ENCODE results near the gene ADAMTS12.

The ADAMTS12 gene

GRCh38 chr5:33850100-33850594 lies 41.6 kb downstream of the ADAMTS12 start:
- in situ Hi-C loops (cut with MboI; ENCODE audit: low sequenced_read_pairs): no loop called here

- in situ Hi-C loops (cut with MboI; ENCODE audit: low sequenced_read_pairs): no loop called here
Observed at GRCh38 chr5:33848554-33848953, 43.2 kb downstream of the ADAMTS12 start.

- in situ Hi-C loops (cut with MboI; ENCODE audit: low sequenced_read_pairs): no loop called here
Observed at GRCh38 chr5:33846851-33847250, 44.9 kb downstream of the ADAMTS12 start.

- in situ Hi-C loops (cut with MboI; ENCODE audit: low sequenced_read_pairs): no loop called here
Observed at GRCh38 chr5:33843579-33843978, 48.2 kb downstream of the ADAMTS12 start.

GRCh38 chr5:33842456-33842855 lies 49.3 kb downstream of the ADAMTS12 start:
- in situ Hi-C loops (cut with MboI; ENCODE audit: low sequenced_read_pairs): no loop called here

- in situ Hi-C loops (cut with MboI; ENCODE audit: low sequenced_read_pairs): no loop called here
Observed at GRCh38 chr5:33841891-33842290, 49.9 kb downstream of the ADAMTS12 start.

- in situ Hi-C loops (cut with MboI; ENCODE audit: low sequenced_read_pairs): no loop called here
Observed at GRCh38 chr5:33840927-33841547, 50.8 kb downstream of the ADAMTS12 start.

GRCh38 chr5:33837301-33837700 lies 54.5 kb downstream of the ADAMTS12 start:
- in situ Hi-C loops (cut with MboI; ENCODE audit: low sequenced_read_pairs): no loop called here

- in situ Hi-C loops (cut with MboI; ENCODE audit: low sequenced_read_pairs): no loop called here
Observed at GRCh38 chr5:33834334-33834733, 57.5 kb downstream of the ADAMTS12 start.

GRCh38 chr5:33833237-33833575 lies 58.6 kb downstream of the ADAMTS12 start:
- in situ Hi-C loops (cut with MboI; ENCODE audit: low sequenced_read_pairs): no loop called here

- in situ Hi-C loops (cut with MboI; ENCODE audit: low sequenced_read_pairs): no loop called here
Observed at GRCh38 chr5:33832404-33833236, 59.2 kb downstream of the ADAMTS12 start.

- in situ Hi-C loops (cut with MboI; ENCODE audit: low sequenced_read_pairs): no loop called here
Observed at GRCh38 chr5:33831041-33831440, 60.7 kb downstream of the ADAMTS12 start.

- in situ Hi-C loops (cut with MboI; ENCODE audit: low sequenced_read_pairs): no loop called here
Observed at GRCh38 chr5:33829430-33829829, 62.4 kb downstream of the ADAMTS12 start.

- in situ Hi-C loops (cut with MboI; ENCODE audit: low sequenced_read_pairs): no loop called here
Observed at GRCh38 chr5:33828626-33829308, 63.0 kb downstream of the ADAMTS12 start.

GRCh38 chr5:33827885-33828284 lies 63.9 kb downstream of the ADAMTS12 start:
- in situ Hi-C loops (cut with MboI; ENCODE audit: low sequenced_read_pairs): no loop called here

GRCh38 chr5:33827018-33827707 lies 64.6 kb downstream of the ADAMTS12 start:
- in situ Hi-C loops (cut with MboI; ENCODE audit: low sequenced_read_pairs): no loop called here

GRCh38 chr5:33824516-33825195 lies 67.1 kb downstream of the ADAMTS12 start:
- in situ Hi-C loops (cut with MboI; ENCODE audit: low sequenced_read_pairs): no loop called here

GRCh38 chr5:33817301-33817700 lies 74.5 kb downstream of the ADAMTS12 start:
- in situ Hi-C loops (cut with MboI; ENCODE audit: low sequenced_read_pairs): no loop called here

GRCh38 chr5:33816791-33817190 lies 75.0 kb downstream of the ADAMTS12 start:
- in situ Hi-C loops (cut with MboI; ENCODE audit: low sequenced_read_pairs): no loop called here

GRCh38 chr5:33812746-33813145 lies 79.0 kb downstream of the ADAMTS12 start:
- in situ Hi-C loops (cut with MboI; ENCODE audit: low sequenced_read_pairs): no loop called here

Data from HL-60/S4 treated with retinoic acid at 250 ng/mL for 4 days and 3 days (cell line).